GM12878 (cell line): ENCODE results near the gene ADAMTS16.

Source experiments
- ATF3 ChIP-seq: IDR thresholded peaks from 2 replicates; pipeline ENCODE4 v1.6.1; 2011; ENCODE audit warnings: low read depth, mild to moderate bottlenecking, low read length, moderate library complexity, borderline replicate concordance; ENCODE audit errors: extremely low read depth
- CTCF ChIP-seq, 3 experiments: IDR thresholded peaks in 2 of 3; conservative IDR thresholded peaks in 1 of 3; 2 replicates each; pipeline ENCODE4 v1.5.1; 2011; ENCODE audit warnings: low read depth in 3 of 3, low read length in 3 of 3, mild to moderate bottlenecking in 3 of 3, control low read depth in 2 of 3, moderate library complexity in 2 of 3, inconsistent platforms in 1 of 3, mixed read lengths in 1 of 3; ENCODE audit not compliant: control insufficient read depth in 2 of 3, insufficient read depth in 1 of 3; ENCODE audit errors: extremely low read depth in 1 of 3
- IKZF1 ChIP-seq: fragments of 450-650 bp; conservative IDR thresholded peaks from 2 replicates; pipeline ENCODE4 v1.6.1; 2017; ENCODE audit warnings: antibody characterized with exemption, mild to moderate bottlenecking
- JUND ChIP-seq: IDR thresholded peaks from 2 replicates; pipeline ENCODE4 v1.6.1; 2012; ENCODE audit warnings: low read depth, mild to moderate bottlenecking, low read length, improper control_type of control experiment, moderate library complexity
- MAX ChIP-seq: IDR thresholded peaks from 2 replicates; pipeline ENCODE4 v1.6.1; 2012; ENCODE audit warnings: low read depth, low read length, improper control_type of control experiment
- POLR2A ChIP-seq: IDR thresholded peaks from 2 replicates; pipeline ENCODE4 v1.6.1; 2011; ENCODE audit warnings: low read depth, mild to moderate bottlenecking, low read length
- POLR2AphosphoS5 ChIP-seq: IDR thresholded peaks from 2 replicates; pipeline ENCODE4 v1.6.1; 2011; ENCODE audit warnings: mild to moderate bottlenecking, low read length, inconsistent platforms
- TAF1 ChIP-seq: IDR thresholded peaks from 2 replicates; pipeline ENCODE4 v1.6.1; 2011; ENCODE audit warnings: mild to moderate bottlenecking, low read depth, low read length, borderline replicate concordance

- TF ChIP-seq MAX, result no peak
- no peak for TF ChIP-seq TAF1
- no peak for TF ChIP-seq IKZF1
- TF ChIP-seq CTCF (IDR thresholded peaks at IDR 0.05 in 2 of 3, conservative IDR thresholded peaks at IDR 0.05 in 1 of 3; ENCODE audit: control insufficient read depth in 2 of 3, extremely low read depth in 1 of 3, insufficient read depth in 1 of 3, low read depth in 3 of 3, low read length in 3 of 3), result no peak
- no peak for TF ChIP-seq POLR2A
- TF ChIP-seq ATF3, result no peak
- TF ChIP-seq POLR2AphosphoS5, result no peak
- no peak for TF ChIP-seq JUND
Measured at GRCh38 chr5:5306696-5307095, 166.6 kb downstream of the ADAMTS16 start.
